Endodermal cell (in vitro differentiated cells): ENCODE data around the gene CFAP46. TPM values are rescaled to one million over a fixed set of nuclear protein-coding genes. Genes with fewer than 3 reads are reported as not detected.
"Not testable (repeated sequence)": the region's sequence is repeated elsewhere in the genome, so short reads cannot be mapped to it uniquely, and the experiment has no call there.

Source experiments
- DNase-seq: peaks from one replicate; pipeline ENCODE4 v3.0.0-alpha.2; 2017
- H3K27ac ChIP-seq: 2 replicates; pipeline ENCODE4 v1.5.1; 2013; ENCODE audit warnings: mild to moderate bottlenecking, low read depth, low read length, moderate library complexity
- H3K27me3 ChIP-seq: 2 replicates; pipeline ENCODE4 v1.6.1; 2013; ENCODE audit warnings: mild to moderate bottlenecking, low read length, moderate library complexity; ENCODE audit not compliant: insufficient read depth, control insufficient read depth, poor library complexity, severe bottlenecking
- H3K36me3 ChIP-seq: 2 replicates; pipeline ENCODE4 v1.7.0; 2013; ENCODE audit warnings: mild to moderate bottlenecking, low read length, moderate library complexity; ENCODE audit not compliant: control insufficient read depth, insufficient read depth
- H3K4me1 ChIP-seq: one replicate; pipeline ENCODE4 v1.7.0; 2013; ENCODE audit warnings: low read length; ENCODE audit not compliant: control insufficient read depth, insufficient read depth
- H3K4me3 ChIP-seq: 2 replicates; pipeline ENCODE4 v1.5.1; 2013; ENCODE audit warnings: mild to moderate bottlenecking, low read length, moderate library complexity
- H3K9ac ChIP-seq: 2 replicates; pipeline ENCODE4 v1.6.1; 2013; ENCODE audit warnings: mild to moderate bottlenecking, low read length, moderate library complexity; ENCODE audit not compliant: poor library complexity, severe bottlenecking; ENCODE audit errors: extremely low read depth
- H3K9me3 ChIP-seq: 2 replicates; pipeline ENCODE4 v1.6.1; 2013; ENCODE audit warnings: mild to moderate bottlenecking, low read length, moderate library complexity; ENCODE audit not compliant: control insufficient read depth
- H3K27ac Mint-ChIP-seq: 2 replicates; pipeline ENCODE4 v1.8.0; 2020; ENCODE audit warnings: mixed read lengths
- H3K27me3 Mint-ChIP-seq: 2 replicates; pipeline ENCODE4 v1.8.0; 2021; ENCODE audit warnings: mild to moderate bottlenecking, mixed read lengths; ENCODE audit not compliant: insufficient read depth
- H3K36me3 Mint-ChIP-seq: 2 replicates; pipeline ENCODE4 v1.8.0; 2020; ENCODE audit warnings: low read depth, mixed read lengths
- H3K4me1 Mint-ChIP-seq: 2 replicates; pipeline ENCODE4 v1.8.0; 2020; ENCODE audit warnings: mixed read lengths
- H3K4me3 Mint-ChIP-seq: 2 replicates; pipeline ENCODE4 v1.8.0; 2020; ENCODE audit warnings: mild to moderate bottlenecking, moderate library complexity, mixed read lengths
- H3K9me3 Mint-ChIP-seq: 2 replicates; pipeline ENCODE4 v1.8.0; 2020; ENCODE audit warnings: mild to moderate bottlenecking, mixed read lengths
- CTCF ChIP-seq: fragments of 200-600 bp; sonication (generic); conservative IDR thresholded peaks from 2 replicates; pipeline ENCODE4 v1.5.0; 2021; ENCODE audit warnings: antibody characterized with exemption, mild to moderate bottlenecking
- WGBS, 2 experiments: methylation state at CpG; one replicate each; pipeline versions ENCODE4 v1.1.5 to v1.1.7; 2013; ENCODE audit warnings: missing lambda C conversion rate in 2 of 2, mixed read lengths in 1 of 2; ENCODE audit not compliant: insufficient coverage in 1 of 2, insufficient read length in 1 of 2; 5-methylcytosine and 5-hydroxymethylcytosine counted together
- total RNA-seq, 2 donors: library from RNA; stranded (reverse); fragmentation: NEBNext Ultra II Directional in 1 of 2; extraction: Animal tissue kit (Norgen Biotek cat#: 25700) in 1 of 2; gene quantifications; 2 replicates in 1 of 2; 3 replicates in 1 of 2; pipeline ENCODE4 v1.2.1, GENCODE V29; 2021

The CFAP46 gene
- total RNA-seq, 2 donors from 2014 or later: 9.9 to 10.5 TPM

DNA sequence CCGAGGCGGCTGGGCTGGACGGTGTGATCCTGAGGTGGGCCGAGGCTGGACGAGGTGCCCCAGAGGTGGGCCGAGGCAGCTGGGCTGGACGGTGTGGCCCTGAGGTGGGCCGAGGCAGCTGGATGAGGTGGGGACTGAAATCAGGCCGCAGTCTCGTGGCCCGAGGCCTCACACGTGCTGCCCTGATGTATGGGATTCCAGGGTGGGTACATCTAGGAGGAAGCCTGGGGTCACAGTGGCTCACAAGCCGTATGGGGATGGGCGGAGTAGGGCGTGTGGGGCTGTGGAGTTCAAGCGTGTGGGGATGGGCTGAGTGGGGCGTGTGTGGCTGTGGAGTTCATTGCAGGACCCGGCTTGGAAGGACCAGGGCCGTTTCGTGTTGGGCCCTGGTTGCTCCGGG, 144.0 kb downstream of the CFAP46 start:
- no peak for DNase-seq
- Mint-ChIP-seq H3K36me3 (no peaks in the 10 kb centered on the region), H3K4me3 (no peak overlapping the region), H3K4me1 (no peaks in the 10 kb centered on the region), H3K9me3 (peaks cover 13% of the 10 kb centered on the region), H3K27me3 (no peaks in the 10 kb centered on the region), H3K27ac (no peak overlapping the region)
- H3K27me3 ChIP-seq: no peaks in the 10 kb centered on the region
- H3K9ac ChIP-seq: no peak overlapping the region
- H3K4me3 ChIP-seq: no peak overlapping the region
- H3K9me3 ChIP-seq: no peaks in the 10 kb centered on the region
- 90 to 97% methylated on average over 13 to 21 of the region's 21 CpGs for WGBS, 2 experiments
- H3K4me1 ChIP-seq: no peaks in the 10 kb centered on the region
- no peaks in the 10 kb centered on the region for H3K36me3 ChIP-seq
- H3K27ac ChIP-seq: no peak overlapping the region
- TF ChIP-seq CTCF: no peak

DNA sequence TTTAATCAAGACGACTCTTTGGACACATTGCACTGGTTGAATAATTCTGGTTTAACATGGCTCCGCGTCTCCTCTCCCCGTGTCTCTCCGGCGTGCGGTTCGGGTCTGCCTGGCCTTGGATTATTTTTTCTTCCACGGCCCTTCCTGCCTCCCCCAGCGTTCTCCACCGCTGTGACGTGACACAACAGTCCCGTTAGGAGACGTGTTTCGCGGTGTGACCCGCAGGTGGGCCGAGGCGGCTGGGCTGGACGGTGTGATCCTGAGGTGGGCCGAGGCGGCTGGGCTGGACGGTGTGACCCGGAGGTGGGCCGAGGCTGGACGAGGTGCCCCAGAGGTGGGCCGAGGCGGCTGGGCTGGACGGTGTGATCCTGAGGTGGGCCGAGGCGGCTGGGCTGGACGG, 144.4 kb downstream of the CFAP46 start:
- H3K27ac Mint-ChIP-seq, H3K27ac ChIP-seq, H3K9ac ChIP-seq, H3K4me3 ChIP-seq, H3K27me3 ChIP-seq, H3K36me3 Mint-ChIP-seq, H3K36me3 ChIP-seq, H3K4me3 Mint-ChIP-seq, H3K4me1 ChIP-seq, H3K4me1 Mint-ChIP-seq, DNase-seq, H3K27me3 Mint-ChIP-seq, H3K9me3 ChIP-seq: not testable (repeated sequence)
- 93 to 94% methylated on average over 8 to 25 of the region's 32 CpGs for WGBS, 2 experiments
- H3K9me3 Mint-ChIP-seq: peaks cover 13% of the 10 kb centered on the region

- Mint-ChIP-seq H3K36me3 (no peaks in the 10 kb centered on the region), H3K4me1 (no peaks in the 10 kb centered on the region), H3K27ac (no peak overlapping the region), H3K27me3 (peaks cover 5% of the 10 kb centered on the region), H3K9me3 (peaks cover 8% of the 10 kb centered on the region), H3K4me3 (no peak overlapping the region)
- no peak overlapping the region for H3K27ac ChIP-seq
- H3K4me1 ChIP-seq: no peaks in the 10 kb centered on the region
- DNase-seq: no peak
- WGBS, 2 experiments: 91% methylated on average over 15 to 21 of the region's 21 CpGs
- no peaks in the 10 kb centered on the region for H3K9me3 ChIP-seq
- no peaks in the 10 kb centered on the region for H3K36me3 ChIP-seq
- H3K27me3 ChIP-seq: peaks cover under 1% of the 10 kb centered on the region
- no peak for TF ChIP-seq CTCF
- no peak overlapping the region for H3K4me3 ChIP-seq
- no peak overlapping the region for H3K9ac ChIP-seq
Observed at GRCh38 chr10:132796846-132797245, 145.5 kb downstream of the CFAP46 start.
